HG02759 (cell line): Measurements from ENCODE around the gene SLC16A3.
"Not testable (repeated sequence)": the region's sequence is repeated elsewhere in the genome, so short reads cannot be mapped to it uniquely, and the experiment has no call there.

ENCODE experiments used
- ATAC-seq: cut with Tn5 transposase; IDR thresholded peaks from one replicate; pipeline ENCODE4 v1.9.1; 2021; ENCODE audit warnings: mild to moderate bottlenecking, moderate library complexity; ENCODE audit not compliant: unreplicated experiment

SLC16A3 gene

GRCh38 chr17:82259972-82260961 is 31.4 kb downstream of the SLC16A3 start:
- not testable (repeated sequence) for ATAC-seq

GRCh38 chr17:82262344-82262743 is 33.5 kb downstream of the SLC16A3 start:
- ATAC-seq, result no peak

DNA sequence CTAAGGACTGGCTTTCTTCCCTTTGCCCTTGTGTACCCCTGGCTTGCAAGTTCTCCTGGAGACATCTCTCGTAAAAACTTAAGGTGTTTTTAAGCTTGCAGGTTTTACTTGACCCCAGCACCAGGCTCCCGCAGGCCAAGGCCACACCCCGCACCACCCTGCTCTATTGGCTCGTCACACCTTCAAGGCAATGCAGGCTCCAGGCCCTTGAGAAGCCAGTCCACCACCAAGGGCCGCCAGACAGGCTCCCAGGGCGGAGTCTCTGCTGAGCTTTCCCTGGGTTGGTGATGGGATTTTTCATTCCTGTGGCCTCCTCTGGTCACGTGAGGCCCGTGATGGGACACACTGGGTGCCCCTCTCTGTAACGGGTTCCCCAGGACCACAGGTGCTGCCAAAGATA is 34.8 kb downstream of the SLC16A3 start:
- no peak for ATAC-seq

- ATAC-seq, result no peak
Observed at GRCh38 chr17:82266142-82266541, 37.3 kb downstream of the SLC16A3 start.

- ATAC-seq, result no peak
Observed at GRCh38 chr17:82267575-82268379, 38.9 kb downstream of the SLC16A3 start.

GRCh38 chr17:82269138-82269881 is 40.5 kb downstream of the SLC16A3 start:
- ATAC-seq, result no peak

- no peak for ATAC-seq
Observed at GRCh38 chr17:82269882-82270500, 41.1 kb downstream of the SLC16A3 start.

GRCh38 chr17:82270651-82271050 is 41.8 kb downstream of the SLC16A3 start:
- ATAC-seq, result no peak

DNA sequence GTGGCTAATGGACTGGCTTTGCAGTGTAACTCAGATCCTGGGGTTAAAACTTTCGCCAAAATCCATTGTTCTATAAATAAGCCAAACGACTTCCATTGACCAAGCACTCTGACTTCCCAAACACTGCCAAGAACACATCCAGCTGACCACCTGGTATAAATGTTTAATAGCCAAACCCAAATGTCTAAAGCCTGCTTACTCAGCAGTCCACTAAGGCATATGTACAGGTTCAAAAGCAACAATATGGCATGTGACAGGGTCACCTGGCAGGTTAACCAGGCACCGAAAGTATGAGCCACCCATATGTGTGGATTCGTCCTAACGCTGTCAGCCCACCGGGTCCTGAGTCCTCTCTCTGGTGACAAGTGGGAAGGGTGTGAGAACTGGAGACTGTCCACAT is 42.6 kb downstream of the SLC16A3 start:
- no peak for ATAC-seq

- ATAC-seq, result no peak
Observed at GRCh38 chr17:82272495-82273326, 43.9 kb downstream of the SLC16A3 start.

GRCh38 chr17:82273327-82274133 is 44.7 kb downstream of the SLC16A3 start, which contains the start of gene CSNK1D:
CSNK1D (minus strand) TSS chr17:82273700; CDS start chr17:82273381, 319 bp downstream.
- peak; percentile 86 for ATAC-seq

GRCh38 chr17:82274134-82275020 is 45.5 kb downstream of the SLC16A3 start:
- no peak for ATAC-seq

DNA sequence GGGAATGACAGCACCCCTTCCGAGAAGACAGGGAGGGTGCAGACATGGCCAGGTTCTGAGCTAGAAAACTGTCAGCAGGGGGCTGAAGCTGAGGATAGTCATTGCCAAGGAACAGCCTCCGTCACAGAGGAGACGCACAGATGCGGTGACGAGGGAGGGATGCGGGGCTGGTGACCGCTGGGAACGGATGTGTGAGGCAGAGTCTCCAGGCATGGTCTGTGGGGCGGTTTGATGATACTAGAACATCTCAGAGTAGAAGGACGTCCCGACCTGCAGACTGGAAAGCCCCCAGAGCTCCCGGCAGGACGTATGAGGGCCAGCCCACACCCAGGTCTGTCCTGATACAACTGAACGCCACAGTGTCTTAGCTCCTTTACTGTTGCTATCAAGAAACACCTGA is 46.5 kb downstream of the SLC16A3 start:
- ATAC-seq, result no peak

- ATAC-seq, result no peak
Observed at GRCh38 chr17:82276938-82277337, 48.1 kb downstream of the SLC16A3 start.

DNA sequence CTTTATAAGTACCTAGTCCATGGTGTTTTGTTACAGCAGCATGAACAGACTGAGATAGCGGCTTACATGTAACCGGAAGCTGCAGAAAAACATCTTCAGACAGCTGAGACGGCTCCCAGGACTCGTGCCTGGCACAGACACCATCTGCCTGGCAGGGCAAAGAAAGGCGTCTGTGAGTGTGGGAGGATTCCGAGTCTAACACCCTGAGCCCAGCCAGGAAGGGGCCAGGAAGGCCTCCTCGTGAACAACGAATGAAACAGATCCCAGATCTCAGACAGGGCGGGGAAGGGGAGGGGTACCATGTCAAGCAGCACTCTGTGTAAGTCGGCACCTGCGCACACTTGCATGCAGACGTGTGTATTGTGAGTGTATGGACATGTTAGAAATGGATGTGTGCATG is 49.0 kb downstream of the SLC16A3 start:
- no peak for ATAC-seq

DNA sequence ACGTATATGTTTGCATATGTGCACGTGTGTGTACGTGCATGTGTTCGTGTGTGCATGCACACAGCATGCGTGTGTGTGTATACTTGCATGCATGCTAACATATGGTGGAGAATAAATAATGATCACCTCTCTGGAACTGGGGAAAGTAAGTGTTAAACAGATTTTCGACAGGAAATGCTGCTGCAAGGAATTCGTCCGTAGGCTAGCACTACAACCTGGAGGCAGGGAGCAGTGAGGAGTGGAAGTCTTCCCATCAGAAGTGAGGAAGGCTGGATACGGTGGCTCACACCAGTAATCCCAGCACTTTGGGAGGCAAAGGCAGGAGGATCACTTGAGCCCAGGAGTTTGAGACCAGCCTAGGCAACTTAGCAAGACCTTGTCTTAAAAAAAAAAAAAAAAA is 49.5 kb downstream of the SLC16A3 start:
- no peak for ATAC-seq

DNA sequence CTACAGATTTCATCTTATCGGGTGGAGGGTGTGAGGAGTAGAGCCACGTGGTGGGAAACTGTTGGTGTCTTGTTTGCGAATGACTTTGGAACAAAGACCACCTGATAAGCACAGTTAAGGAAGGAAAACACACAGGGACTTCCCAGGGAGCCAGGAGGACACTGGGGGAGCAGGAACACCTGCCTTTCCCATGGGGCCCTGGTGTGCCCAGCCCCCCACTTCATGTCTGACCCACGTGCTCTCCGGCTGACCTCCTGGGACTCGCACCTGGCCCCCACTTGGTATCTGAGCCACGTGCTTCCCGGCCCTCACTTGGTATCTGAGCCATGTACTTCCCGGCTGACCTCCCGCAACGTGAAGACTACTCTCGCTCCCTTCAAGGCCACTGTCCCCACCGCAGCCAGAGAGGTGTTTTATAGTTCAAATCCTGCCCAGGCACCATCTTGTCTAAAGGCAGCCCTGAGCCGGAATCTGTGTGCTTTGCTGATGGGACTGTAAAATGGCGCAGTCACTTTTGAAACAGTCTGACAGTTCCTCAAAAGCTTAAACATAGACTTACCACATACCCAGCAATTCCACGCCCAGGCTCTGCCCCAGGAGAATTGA is 50.0 kb downstream of the SLC16A3 start:
- no peak for ATAC-seq
